ENCODE measurements around the gene HS1BP3. TPM values are rescaled to one million over a fixed set of nuclear protein-coding genes. Genes with fewer than 3 reads are reported as not detected.

HS1BP3 gene
- total and polyA plus RNA-seq, 2 experiments from 2014 or later: 10.5 to 10.6 TPM

DNA sequence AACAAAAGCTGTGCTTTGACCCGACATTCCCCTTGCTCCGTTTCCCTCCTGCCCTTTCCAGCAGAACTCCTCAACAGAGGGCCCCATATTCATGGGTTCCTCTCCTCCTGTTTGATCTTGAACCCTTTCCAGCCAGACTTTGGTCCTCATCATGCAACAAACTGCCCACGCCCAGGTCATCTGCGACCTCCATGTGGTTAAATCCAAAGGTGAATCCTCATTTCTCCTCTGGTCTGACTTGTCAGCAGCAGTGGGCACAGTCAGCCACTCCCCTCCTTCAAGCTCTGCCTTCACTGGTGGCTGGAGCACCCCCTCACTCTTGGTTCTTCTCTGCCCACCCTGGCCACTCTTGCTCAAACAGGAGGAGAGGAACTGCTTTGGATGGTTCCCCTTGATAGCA, 2.7 kb downstream of the HS1BP3 start:
- Histone ChIP-seq H3K9me2 (ENCODE audit: insufficient read depth) (no peaks in the 10 kb centered on the region), H3K36me3 (ENCODE audit: low read depth) (no peaks in the 10 kb centered on the region), H3F3A (ENCODE audit: insufficient read depth) (no peaks in the 10 kb centered on the region), H3K4me1 (ENCODE audit: insufficient read depth) (peaks cover 7% of the 10 kb centered on the region; the same call in 1 of the 2 replicates), H3K27me3 (replicated peaks; ENCODE audit: insufficient read depth) (no peaks in the 10 kb centered on the region), H3K9ac (no peak overlapping the region), H3K4me2 (ENCODE audit: unreplicated experiment) (no peak overlapping the region), H3K79me2 (ENCODE audit: insufficient read depth) (peaks cover 9% of the 10 kb centered on the region; the same call in 1 of the 2 replicates), H2AFZ (no peak overlapping the region), H4K20me1 (ENCODE audit: insufficient read depth) (no peaks in the 10 kb centered on the region), H3K9me3 (ENCODE audit: low read depth) (no peaks in the 10 kb centered on the region), H3K4me3 (no peak overlapping the region), H3K27ac (no peak overlapping the region)
- no peak for DNase-seq
- WGBS, 2 experiments (ENCODE audit: low coverage in 1 of 2, low lambda C conversion rate in 2 of 2, missing lambda C conversion rate in 2 of 2): 92 to 93% methylated on average over 4 of the region's 4 CpGs
- no peak for TF ChIP-seq EZH2 (IDR thresholded peaks at IDR 0.05; ENCODE audit: insufficient read depth, poor library complexity, severe bottlenecking)
- TF ChIP-seq EZH2phosphoT487 (IDR thresholded peaks at IDR 0.05; ENCODE audit: insufficient read depth, low read depth): no peak
- in situ Hi-C loops (cut with MboI): loop anchor here (10.0 kb wide), 1 partner anchor 213 kb away; no protein-coding TSS in a partner anchor

DNA sequence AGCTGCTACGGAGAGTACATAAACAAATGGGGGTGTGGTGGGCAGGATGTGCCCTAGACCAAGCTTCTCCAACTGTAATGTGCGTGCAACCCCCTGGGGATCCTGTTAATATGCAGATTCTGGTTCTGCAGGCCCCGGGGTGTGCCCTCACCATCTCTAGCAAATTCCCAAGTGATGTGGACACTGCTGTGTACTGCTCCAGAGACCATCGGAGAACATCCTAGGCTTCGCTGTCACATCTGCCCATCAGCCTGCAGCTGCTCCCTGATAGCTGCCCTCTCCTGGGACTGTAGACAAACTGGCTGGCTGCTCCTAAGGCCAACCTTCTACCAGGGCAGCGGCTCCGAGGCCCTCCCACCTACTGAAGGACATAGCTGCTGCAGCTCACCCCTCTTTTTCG, 3.2 kb downstream of the HS1BP3 start:
- H3K36me3 ChIP-seq (ENCODE audit: low read depth): no peaks in the 10 kb centered on the region
- H3K9me2 ChIP-seq (ENCODE audit: insufficient read depth): no peaks in the 10 kb centered on the region
- H3K27ac ChIP-seq: no peak overlapping the region
- peaks cover 9% of the 10 kb centered on the region; the same call in 1 of the 2 replicates for H3K79me2 ChIP-seq (ENCODE audit: insufficient read depth)
- TF ChIP-seq EZH2phosphoT487 (IDR thresholded peaks at IDR 0.05; ENCODE audit: insufficient read depth, low read depth): no peak
- TF ChIP-seq EZH2 (IDR thresholded peaks at IDR 0.05; ENCODE audit: insufficient read depth, poor library complexity, severe bottlenecking): no peak
- no peak overlapping the region for H2AFZ ChIP-seq
- H3K9me3 ChIP-seq (ENCODE audit: low read depth): no peaks in the 10 kb centered on the region
- in situ Hi-C loops (cut with MboI): loop anchor here (10.0 kb wide), 1 partner anchor 213 kb away; no protein-coding TSS in a partner anchor
- no peak for DNase-seq
- H3F3A ChIP-seq (ENCODE audit: insufficient read depth): no peaks in the 10 kb centered on the region
- 90 to 95% methylated on average over 8 of the region's 8 CpGs for WGBS, 2 experiments (ENCODE audit: low coverage in 1 of 2, low lambda C conversion rate in 2 of 2, missing lambda C conversion rate in 2 of 2)
- no peak overlapping the region for H3K4me3 ChIP-seq
- H3K4me1 ChIP-seq (ENCODE audit: insufficient read depth): peaks cover 7% of the 10 kb centered on the region; the same call in 1 of the 2 replicates
- no peaks in the 10 kb centered on the region for H4K20me1 ChIP-seq (ENCODE audit: insufficient read depth)
- no peak overlapping the region for H3K9ac ChIP-seq
- no peaks in the 10 kb centered on the region for H3K27me3 ChIP-seq (replicated peaks; ENCODE audit: insufficient read depth)
- H3K4me2 ChIP-seq (ENCODE audit: unreplicated experiment): no peak overlapping the region

DNA sequence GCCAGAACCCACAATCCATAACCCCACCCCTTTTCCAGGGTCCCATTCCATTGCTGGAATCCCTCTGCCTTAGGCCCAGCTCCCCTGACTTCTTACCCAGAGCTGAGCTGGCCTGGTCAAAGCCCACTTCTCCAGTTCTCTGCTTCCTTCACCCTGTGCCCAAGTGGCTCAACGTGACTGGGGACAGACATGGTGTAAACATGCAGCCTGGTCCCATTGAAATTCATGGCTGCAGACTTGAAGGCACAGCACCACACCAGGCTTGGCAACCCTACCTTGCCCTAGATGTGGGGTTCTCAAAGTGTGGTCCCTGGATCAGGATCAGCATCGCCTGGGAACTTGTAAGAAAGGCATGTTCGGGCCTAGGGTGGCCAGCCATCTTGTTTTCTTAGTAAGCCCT, 3.7 kb downstream of the HS1BP3 start:
- no peaks in the 10 kb centered on the region for H3K27me3 ChIP-seq (replicated peaks; ENCODE audit: insufficient read depth)
- no peak overlapping the region for H3K27ac ChIP-seq
- no peaks in the 10 kb centered on the region for H3K9me3 ChIP-seq (ENCODE audit: low read depth)
- no peaks in the 10 kb centered on the region for H4K20me1 ChIP-seq (ENCODE audit: insufficient read depth)
- TF ChIP-seq EZH2phosphoT487 (IDR thresholded peaks at IDR 0.05; ENCODE audit: insufficient read depth, low read depth) (no peak), EZH2 (IDR thresholded peaks at IDR 0.05; ENCODE audit: insufficient read depth, poor library complexity, severe bottlenecking) (no peak)
- no peaks in the 10 kb centered on the region for H3F3A ChIP-seq (ENCODE audit: insufficient read depth)
- peaks cover 9% of the 10 kb centered on the region; the same call in 1 of the 2 replicates for H3K79me2 ChIP-seq (ENCODE audit: insufficient read depth)
- H3K9me2 ChIP-seq (ENCODE audit: insufficient read depth): no peaks in the 10 kb centered on the region
- H3K36me3 ChIP-seq (ENCODE audit: low read depth): no peaks in the 10 kb centered on the region
- H3K4me3 ChIP-seq: no peak overlapping the region
- DNase-seq: no peak
- no peak overlapping the region for H3K9ac ChIP-seq
- H2AFZ ChIP-seq: no peak overlapping the region
- H3K4me2 ChIP-seq (ENCODE audit: unreplicated experiment): no peak overlapping the region
- H3K4me1 ChIP-seq (ENCODE audit: insufficient read depth): peaks cover 7% of the 10 kb centered on the region; the same call in 1 of the 2 replicates
- in situ Hi-C loops (cut with MboI): loop anchor here (10.0 kb wide), 1 partner anchor 212 kb away; no protein-coding TSS in a partner anchor
- WGBS, 2 experiments (ENCODE audit: low coverage in 1 of 2, low lambda C conversion rate in 2 of 2, missing lambda C conversion rate in 2 of 2): 78 to 88% methylated on average over 3 of the region's 3 CpGs

DNA sequence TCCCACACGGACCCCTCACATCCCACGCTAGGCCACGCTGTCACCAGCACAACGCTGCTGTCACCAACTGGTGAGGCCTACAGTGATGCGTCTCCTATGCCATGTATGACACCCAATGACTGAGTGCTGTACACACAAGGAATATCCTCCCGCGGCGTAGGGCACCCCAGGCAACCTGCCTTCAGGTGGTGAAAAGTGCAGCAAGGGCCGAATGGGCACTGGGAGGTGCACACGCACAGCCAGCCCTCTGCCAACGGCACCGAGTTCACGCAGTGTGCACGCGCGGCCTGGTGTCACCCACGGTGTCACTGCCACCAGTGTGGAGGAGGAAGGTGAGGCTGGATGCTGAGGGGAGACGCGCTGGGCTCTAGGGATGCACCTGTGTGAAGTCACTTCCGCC, 4.5 kb downstream of the HS1BP3 start:
- no peak overlapping the region for H3K4me3 ChIP-seq
- no peak overlapping the region for H2AFZ ChIP-seq
- 91 to 95% methylated on average over 20 of the region's 20 CpGs for WGBS, 2 experiments (ENCODE audit: low coverage in 1 of 2, low lambda C conversion rate in 2 of 2, missing lambda C conversion rate in 2 of 2)
- no peak for DNase-seq
- peaks cover 7% of the 10 kb centered on the region; the same call in 1 of the 2 replicates for H3K4me1 ChIP-seq (ENCODE audit: insufficient read depth)
- H3K27me3 ChIP-seq (replicated peaks; ENCODE audit: insufficient read depth): no peaks in the 10 kb centered on the region
- no peak overlapping the region for H3K27ac ChIP-seq
- H4K20me1 ChIP-seq (ENCODE audit: insufficient read depth): no peaks in the 10 kb centered on the region
- H3K9me2 ChIP-seq (ENCODE audit: insufficient read depth): no peaks in the 10 kb centered on the region
- in situ Hi-C loops (cut with MboI): loop anchor here (10.0 kb wide), 1 partner anchor 212 kb away; no protein-coding TSS in a partner anchor
- no peaks in the 10 kb centered on the region for H3K36me3 ChIP-seq (ENCODE audit: low read depth)
- no peak for TF ChIP-seq EZH2 (IDR thresholded peaks at IDR 0.05; ENCODE audit: insufficient read depth, poor library complexity, severe bottlenecking)
- TF ChIP-seq EZH2phosphoT487 (IDR thresholded peaks at IDR 0.05; ENCODE audit: insufficient read depth, low read depth): no peak
- H3K9me3 ChIP-seq (ENCODE audit: low read depth): no peaks in the 10 kb centered on the region
- no peak overlapping the region for H3K9ac ChIP-seq
- peaks cover 9% of the 10 kb centered on the region; the same call in 1 of the 2 replicates for H3K79me2 ChIP-seq (ENCODE audit: insufficient read depth)
- H3F3A ChIP-seq (ENCODE audit: insufficient read depth): no peaks in the 10 kb centered on the region
- no peak overlapping the region for H3K4me2 ChIP-seq (ENCODE audit: unreplicated experiment)

Data from GM23248 (cell line).